Gastrocnemius medialis (tissue), 4 donors: ENCODE data around the gene PTPA. TPM values are rescaled to one million over a fixed set of nuclear protein-coding genes. Genes with fewer than 3 reads are reported as not detected.
A peak's percentile ranks its signal among the peaks of the same experiment; 100 is the strongest.

Experiments
- ATAC-seq, 2 donors: fragments of 150-250 bp; one replicate each; pipeline ENCODE4 v1.9.1; 2016
- DNase-seq, 2 donors: peaks; one replicate each; pipeline ENCODE4 v3.0.0-alpha.2; 2019
- H3K27ac ChIP-seq, 4 donors: fragments of 200-600 bp; sonication (generic); 1 replicate in 1 of 4; 2 replicates in 3 of 4; pipeline ENCODE4 v1.5.1; 2016 to 2018; ENCODE audit warnings: mild to moderate bottlenecking in 2 of 4, moderate library complexity in 1 of 4
- H3K27me3 ChIP-seq, 3 donors: fragments of 200-600 bp; sonication (generic) in 2 of 3; 1 replicate in 1 of 3; 2 replicates in 2 of 3; pipeline versions ENCODE4 v1.5.1 to v1.6.0; 2016 to 2019; ENCODE audit warnings: mild to moderate bottlenecking in 1 of 3, moderate library complexity in 1 of 3
- H3K36me3 ChIP-seq, 2 donors: fragments of 200-600 bp; sonication (generic) in 1 of 2; one replicate each; pipeline ENCODE4 v1.5.1; 2017 to 2018
- H3K4me1 ChIP-seq, 2 donors: fragments of 200-600 bp; sonication (generic) in 1 of 2; one replicate each; pipeline ENCODE4 v1.5.1; 2016 to 2017; ENCODE audit warnings: mild to moderate bottlenecking in 2 of 2
- H3K4me3 ChIP-seq, 4 donors: fragments of 200-600 bp; sonication (generic) in 3 of 4; 1 replicate in 1 of 4; 2 replicates in 3 of 4; pipeline ENCODE4 v1.5.1; 2016 to 2019; ENCODE audit warnings: mild to moderate bottlenecking in 2 of 4
- H3K9me3 ChIP-seq, 3 donors: fragments of 200-600 bp; sonication (generic) in 2 of 3; 1 replicate in 1 of 3; 2 replicates in 2 of 3; pipeline ENCODE4 v1.5.1; 2016 to 2019
- CTCF ChIP-seq, 5 experiments: fragments of 450-650 bp in 3 of 5; fragments of 200-600 bp in 2 of 5; sonication (generic) in 2 of 5; IDR thresholded peaks in 4 of 5; conservative IDR thresholded peaks in 1 of 5; 1 replicate in 4 of 5; 2 replicates in 1 of 5; pipeline ENCODE4 v1.5.1; 2016 to 2019; ENCODE audit warnings: antibody characterized with exemption in 5 of 5, mild to moderate bottlenecking in 3 of 5, moderate library complexity in 3 of 5
- POLR2A ChIP-seq, 2 donors: fragments of 450-650 bp; IDR thresholded peaks; one replicate each; pipeline ENCODE4 v1.6.1; 2017; ENCODE audit warnings: antibody characterized with exemption in 2 of 2, mild to moderate bottlenecking in 2 of 2, moderate library complexity in 2 of 2
- in situ Hi-C, 4 donors: fragments of 200-750 bp; cut with MboI; loops; one replicate each; pipeline versions ENCODE4 v1.15.0 to v1.8.0; 2017; ENCODE audit warnings: low sequenced_read_pairs in 4 of 4
- intact Hi-C: fragments of 100-400 bp; cut with DNase I; formaldehyde crosslinking; loops from one replicate; pipeline ENCODE4 v1.15.1; 2023; ENCODE audit warnings: low total_unique reads
- total RNA-seq, 4 donors: library from RNA; depleted of rRNA; stranded (reverse); fragments of >200 nt; gene quantifications; one replicate each; pipeline versions ENCODE4 v1.1.0 to v1.2.3, GENCODE V29; 2016

PTPA gene
- total RNA-seq, 4 donors from 2014 or later = 37.6 to 71.6 (median 53.5) TPM

- Histone ChIP-seq H3K27ac (peak overlapping the region in 1 of 4 donors; percentile 95), H3K36me3 (peaks cover 0 to 36% of the 10 kb centered on the region in 2 donors), H3K4me1 (peaks cover 36 to 39% of the 10 kb centered on the region in 2 donors), H3K27me3 (no peaks in the 10 kb centered on the region), H3K4me3 (no peak overlapping the region), H3K9me3 (no peaks in the 10 kb centered on the region)
- in situ Hi-C loops (loop anchor here (5.0 to 25.0 kb wide), 7 partner anchors 351 to 658 kb away; no protein-coding TSS in a partner anchor), intact Hi-C loops (loop anchor here (5.0 kb wide), 1 partner anchor 646 kb away; no protein-coding TSS in a partner anchor)
- TF ChIP-seq POLR2A (IDR thresholded peaks at IDR 0.05) (no peak), CTCF (IDR thresholded peaks at IDR 0.05 in 4 of 5, conservative IDR thresholded peaks at IDR 0.05 in 1 of 5) (no peak)
- ATAC-seq (no peak), DNase-seq (no peak)
Measured at GRCh38 chr9:129136446-129137035, 25.3 kb downstream of the PTPA start.

- in situ Hi-C loops (loop anchor here (5.0 to 25.0 kb wide), 7 partner anchors 350 to 657 kb away; no protein-coding TSS in a partner anchor), intact Hi-C loops (loop anchor here (2.0 to 5.0 kb wide), 2 partner anchors 117 to 645 kb away; no protein-coding TSS in a partner anchor)
- no peaks in the 10 kb centered on the region for H3K27me3 ChIP-seq
- no peak overlapping the region for H3K4me3 ChIP-seq
- DNase-seq (no peak), ATAC-seq (no peak)
- TF ChIP-seq CTCF (IDR thresholded peaks at IDR 0.05 in 4 of 5, conservative IDR thresholded peaks at IDR 0.05 in 1 of 5) = no peak
- no peak for TF ChIP-seq POLR2A (IDR thresholded peaks at IDR 0.05)
- H3K4me1 ChIP-seq = peaks cover 46 to 49% of the 10 kb centered on the region in 2 donors
- H3K9me3 ChIP-seq = no peaks in the 10 kb centered on the region
- peak overlapping the region; percentile 95 to 100 (median 98) for H3K27ac ChIP-seq
- peaks cover 0 to 36% of the 10 kb centered on the region in 2 donors for H3K36me3 ChIP-seq
Measured at GRCh38 chr9:129137292-129138143, 26.3 kb downstream of the PTPA start.

- TF ChIP-seq POLR2A (IDR thresholded peaks at IDR 0.05) (no peak), CTCF (IDR thresholded peaks at IDR 0.05 in 4 of 5, conservative IDR thresholded peaks at IDR 0.05 in 1 of 5) (no peak)
- peaks cover 0 to 34% of the 10 kb centered on the region in 2 donors for H3K36me3 ChIP-seq
- intact Hi-C loops (loop anchor here (2.0 to 5.0 kb wide), 2 partner anchors 117 to 644 kb away; no protein-coding TSS in a partner anchor), in situ Hi-C loops (loop anchor here (5.0 to 25.0 kb wide), 7 partner anchors 349 to 657 kb away; no protein-coding TSS in a partner anchor)
- no peaks in the 10 kb centered on the region for H3K9me3 ChIP-seq
- H3K4me3 ChIP-seq = no peak overlapping the region
- H3K27ac ChIP-seq = peak overlapping the region; percentile 95 to 100 (median 98)
- DNase-seq = no peak
- no peak for ATAC-seq
- peaks cover 51 to 55% of the 10 kb centered on the region in 2 donors for H3K4me1 ChIP-seq
- H3K27me3 ChIP-seq = no peaks in the 10 kb centered on the region
Measured at GRCh38 chr9:129138144-129138462, 26.9 kb downstream of the PTPA start.

GRCh38 chr9:129138476-129139232 is 27.4 kb downstream of the PTPA start:
- peak; percentile 10 to 13 for ATAC-seq
- Histone ChIP-seq H3K36me3 (peaks cover 0 to 29% of the 10 kb centered on the region in 2 donors), H3K4me3 (peak overlapping the region in 2 of 4 donors; percentile 53 to 58), H3K27ac (peak overlapping the region; percentile 95 to 100 (median 98)), H3K4me1 (peaks cover 56 to 60% of the 10 kb centered on the region in 2 donors), H3K9me3 (no peaks in the 10 kb centered on the region), H3K27me3 (no peaks in the 10 kb centered on the region)
- in situ Hi-C loops = loop anchor here (5.0 to 25.0 kb wide), 7 partner anchors 349 to 656 kb away; no protein-coding TSS in a partner anchor
- TF ChIP-seq POLR2A (IDR thresholded peaks at IDR 0.05) = peak in 1 of 2 donors; percentile 14
- TF ChIP-seq CTCF (IDR thresholded peaks at IDR 0.05 in 4 of 5, conservative IDR thresholded peaks at IDR 0.05 in 1 of 5) = no peak
- intact Hi-C loops = loop anchor here (1.0 to 5.0 kb wide), 3 partner anchors 116 to 644 kb away; no protein-coding TSS in a partner anchor
- peak in 1 of 2 donors; percentile 50 for DNase-seq
